ENCODE measurements around the gene TBCE.
A peak's percentile ranks its signal among the peaks of the same experiment; 100 is the strongest.

Gene TBCE, protein sequence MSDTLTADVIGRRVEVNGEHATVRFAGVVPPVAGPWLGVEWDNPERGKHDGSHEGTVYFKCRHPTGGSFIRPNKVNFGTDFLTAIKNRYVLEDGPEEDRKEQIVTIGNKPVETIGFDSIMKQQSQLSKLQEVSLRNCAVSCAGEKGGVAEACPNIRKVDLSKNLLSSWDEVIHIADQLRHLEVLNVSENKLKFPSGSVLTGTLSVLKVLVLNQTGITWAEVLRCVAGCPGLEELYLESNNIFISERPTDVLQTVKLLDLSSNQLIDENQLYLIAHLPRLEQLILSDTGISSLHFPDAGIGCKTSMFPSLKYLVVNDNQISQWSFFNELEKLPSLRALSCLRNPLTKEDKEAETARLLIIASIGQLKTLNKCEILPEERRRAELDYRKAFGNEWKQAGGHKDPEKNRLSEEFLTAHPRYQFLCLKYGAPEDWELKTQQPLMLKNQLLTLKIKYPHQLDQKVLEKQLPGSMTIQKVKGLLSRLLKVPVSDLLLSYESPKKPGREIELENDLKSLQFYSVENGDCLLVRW
- total RNA-seq: 2.7 to 8.7 (median 3.0) reads per million in 4 experiments

DNA sequence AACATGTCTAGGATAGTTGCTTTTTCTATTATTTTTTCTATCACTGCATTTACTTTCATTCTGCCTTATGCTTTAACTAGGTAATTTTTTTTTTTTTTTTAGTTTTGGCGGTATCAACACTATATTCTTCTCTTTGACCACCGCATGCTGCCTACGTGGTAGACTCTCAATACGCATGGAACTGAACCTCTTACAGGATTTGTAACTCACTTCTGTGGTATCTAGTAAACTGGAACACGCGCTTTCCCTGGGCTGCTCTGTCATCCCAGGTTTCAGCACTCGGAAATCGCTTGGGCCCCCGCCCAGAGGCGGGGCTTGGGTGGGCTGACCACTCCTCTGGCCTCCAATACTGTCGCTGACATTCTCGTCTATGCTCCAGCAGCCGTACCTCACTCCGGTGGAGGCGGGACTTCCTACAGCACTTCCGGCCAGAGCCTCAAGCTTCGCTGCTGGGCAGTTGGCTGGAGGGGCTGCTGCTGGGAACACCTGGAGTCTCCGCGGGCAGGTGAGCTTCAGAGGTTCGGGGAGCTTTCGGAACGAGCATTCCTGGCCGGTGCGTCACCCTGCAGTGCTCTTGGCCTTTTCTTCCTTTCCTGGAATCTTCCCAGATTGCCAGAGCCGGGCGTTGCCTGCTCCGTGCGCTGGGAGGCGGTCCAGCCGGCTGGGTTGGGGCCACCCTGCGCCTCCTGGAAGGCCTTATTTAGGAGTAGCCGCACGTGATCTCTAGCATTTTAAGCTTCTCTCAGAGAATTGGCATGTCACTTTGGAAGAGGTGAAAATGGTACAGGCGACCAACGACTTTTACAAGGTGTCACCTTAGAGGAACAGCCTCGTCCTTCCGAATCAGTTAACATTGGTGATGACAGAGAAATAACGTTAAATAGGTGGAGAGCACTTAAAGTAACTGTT is at the start of gene TBCE:
Gene TBCE (plus strand): TSS at position 428 of the 909 bp plus-strand sequence. CDS start 12,623 bp downstream, outside the sequence.
- DNase-seq: peak; percentile 68

DNA sequence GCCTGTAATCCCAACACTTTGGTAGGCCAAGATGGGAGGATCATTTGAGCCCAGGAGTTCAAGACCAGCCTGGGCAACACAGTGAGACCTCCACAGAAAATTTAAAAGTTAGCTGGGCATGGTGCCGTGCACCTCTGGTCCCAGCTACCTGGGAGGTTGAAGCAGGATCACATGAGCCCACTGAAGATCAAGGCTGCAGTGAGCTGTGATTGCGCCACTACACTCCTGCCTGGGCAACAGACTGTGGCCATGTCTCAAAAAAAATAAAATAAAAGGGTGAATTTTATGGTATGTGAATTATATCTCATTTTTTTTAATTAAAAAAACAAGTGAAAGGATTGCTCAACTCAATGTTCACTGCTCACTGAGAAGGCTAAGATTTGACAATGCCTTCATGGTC is 48.0 kb upstream of the TBCE start:
- no peak for DNase-seq

DNA sequence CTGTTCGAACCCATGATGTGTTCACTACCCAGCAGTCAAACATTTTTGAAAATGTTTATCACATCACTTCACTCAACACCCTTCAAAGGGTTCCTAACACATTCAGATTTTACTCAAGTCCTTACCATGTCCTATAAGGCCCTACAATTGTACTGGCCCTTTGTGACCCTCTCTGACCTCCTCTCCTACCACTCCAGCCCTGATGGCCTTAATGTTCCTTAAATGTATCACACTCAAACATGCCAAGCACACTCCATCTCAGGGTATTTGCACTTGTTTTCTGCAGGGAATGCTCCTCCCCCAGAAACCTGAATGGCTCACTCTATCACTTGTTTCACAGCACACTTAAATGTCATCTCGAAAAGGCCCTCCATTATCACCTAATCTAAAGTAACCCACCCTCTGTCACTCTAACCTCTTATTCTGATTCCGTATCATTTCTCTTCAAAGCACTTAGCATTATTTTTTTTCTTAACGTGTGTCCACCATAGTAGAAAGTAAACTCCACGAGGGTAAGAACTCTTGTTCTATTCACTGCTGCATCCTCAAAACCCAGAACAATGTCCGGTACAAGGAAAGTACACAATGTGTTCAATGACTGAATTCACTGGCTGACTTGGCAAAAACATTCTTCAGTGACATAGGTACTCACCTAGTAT is 46.6 kb upstream of the TBCE start:
- no peak for DNase-seq

DNA sequence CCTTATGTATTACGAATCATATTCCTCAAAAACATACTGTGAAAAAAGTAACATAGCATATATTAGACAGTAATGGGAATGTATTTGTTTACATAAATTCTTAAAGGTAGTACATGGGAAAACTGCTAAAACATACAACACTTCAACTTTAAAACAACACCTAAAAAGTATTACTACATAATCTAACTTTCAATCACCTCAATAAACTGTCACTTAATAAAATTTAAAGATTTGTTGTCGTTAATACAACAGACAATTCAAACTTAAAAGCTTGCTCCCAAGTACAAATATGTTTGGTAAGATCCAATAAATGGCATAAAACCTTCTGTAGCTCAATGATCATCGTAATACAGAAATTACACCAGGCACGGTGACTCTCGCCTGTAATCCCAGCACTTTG is 42.9 kb upstream of the TBCE start:
- DNase-seq: no peak

DNA sequence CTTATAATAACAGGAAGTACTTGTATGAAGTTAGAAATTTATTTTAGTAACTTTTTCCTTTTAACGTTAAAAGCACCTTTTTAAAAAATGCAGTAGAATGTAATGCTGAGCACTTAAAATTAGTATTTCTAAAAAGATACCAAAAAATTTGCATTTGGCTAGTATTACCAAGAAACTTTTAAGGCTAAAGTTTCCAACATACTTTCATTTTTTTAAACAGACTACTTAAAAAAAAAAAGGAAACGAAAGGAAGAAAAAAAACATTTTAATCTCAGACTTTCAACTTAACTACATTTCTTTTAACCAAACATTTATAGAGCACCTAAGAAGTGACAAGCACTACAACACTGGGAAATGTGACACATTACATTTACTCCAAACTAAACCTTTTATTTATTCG is 42.1 kb upstream of the TBCE start:
- no peak for DNase-seq

DNA sequence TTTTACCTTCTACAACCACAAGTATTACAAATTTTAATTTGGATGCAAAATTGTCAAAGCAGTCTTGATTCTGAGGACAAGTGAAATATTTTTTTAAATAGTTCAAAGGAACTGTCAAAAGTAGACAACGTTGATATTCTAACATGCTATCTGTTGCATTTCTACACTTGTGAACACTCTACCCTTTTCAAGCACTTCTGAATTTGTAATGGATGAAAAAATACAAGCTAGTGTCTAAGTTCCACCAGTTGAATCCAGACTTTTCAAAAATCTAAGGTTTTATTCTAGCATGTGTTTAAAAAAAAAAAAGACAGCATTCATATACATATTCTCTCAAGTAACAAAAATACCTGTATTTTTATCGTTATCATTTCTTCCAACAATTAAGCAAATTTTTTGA is 41.4 kb upstream of the TBCE start:
- DNase-seq: no peak

DNA sequence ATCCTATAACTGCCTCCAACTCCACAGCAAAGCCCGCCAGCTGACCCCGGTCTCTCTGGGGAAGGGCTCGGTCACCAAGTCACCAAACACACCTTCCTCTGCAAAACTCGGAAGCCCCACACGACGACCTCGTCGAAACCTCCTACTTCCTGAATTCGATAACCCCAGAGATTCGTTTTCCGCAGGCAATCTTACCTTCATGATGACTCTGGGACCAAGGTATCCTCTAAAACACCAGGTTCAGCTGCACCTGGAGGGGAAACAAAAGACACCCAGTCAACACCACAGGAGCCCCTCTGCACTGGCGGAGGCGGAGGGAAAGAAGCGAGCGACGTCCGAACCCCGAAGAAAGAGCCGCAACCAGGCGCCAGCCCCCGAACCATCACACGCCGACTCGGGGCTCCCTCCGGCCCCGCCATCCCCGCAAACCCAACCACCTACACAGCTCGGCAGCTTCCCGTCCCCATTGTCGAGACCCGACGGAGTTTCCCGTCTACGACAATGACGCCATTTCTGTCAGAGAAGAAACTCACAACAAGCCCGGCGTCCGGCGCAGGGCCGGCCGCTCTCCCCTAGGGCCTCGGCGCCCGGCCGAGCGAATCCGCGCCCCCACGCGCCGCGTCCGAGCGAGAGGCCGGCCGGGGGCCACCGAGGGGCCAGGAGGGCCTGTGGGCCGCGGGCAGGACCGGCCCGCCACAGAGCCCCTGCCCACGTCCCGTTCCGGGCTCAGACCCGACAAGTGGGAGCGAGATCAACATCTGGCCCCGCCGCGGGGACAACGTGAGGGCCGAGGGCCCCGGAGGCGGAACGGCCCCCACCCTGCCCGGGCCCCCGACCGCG is 40.3 kb upstream of the TBCE start:
- peak; percentile 60 for DNase-seq

DNA sequence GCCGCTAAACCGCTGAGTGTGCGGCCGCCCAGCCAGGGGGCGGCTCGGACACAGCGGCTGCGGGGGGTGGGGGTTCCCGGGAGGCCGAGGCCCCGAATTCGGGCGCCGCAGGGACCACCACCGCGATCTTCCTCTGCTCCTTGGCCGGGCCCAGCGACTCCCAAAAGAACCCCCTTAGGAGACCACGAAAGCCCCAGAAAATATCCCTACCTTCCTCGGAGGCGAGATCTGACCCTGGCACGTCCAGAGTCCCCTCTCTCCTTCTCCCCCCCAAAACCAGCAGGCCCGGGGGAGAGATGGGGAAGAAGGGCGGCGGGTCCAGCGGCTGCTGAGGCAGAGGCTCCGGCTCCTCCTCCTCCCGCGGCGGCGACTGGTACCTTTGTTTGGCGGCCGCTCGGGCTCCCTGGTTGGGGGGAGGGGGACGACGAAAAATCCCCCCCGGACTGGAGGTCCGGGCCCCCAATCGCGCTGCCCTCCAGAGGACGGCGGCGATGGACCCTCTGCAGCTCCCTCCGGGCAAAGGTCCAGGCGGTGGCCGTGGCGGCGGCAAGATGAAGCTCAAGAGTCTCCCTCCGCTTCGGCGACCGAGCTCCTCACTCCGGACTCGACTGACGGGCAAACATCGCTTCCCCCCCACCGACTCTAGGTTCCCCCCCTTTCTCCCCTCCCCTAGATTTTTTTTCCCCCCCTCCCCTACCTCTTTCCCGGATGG is 39.5 kb upstream of the TBCE start, which contains the start of gene ARID4B:
Gene ARID4B (minus strand): TSS at position 621 of the 712 bp plus-strand sequence. CDS start 1,260 bp downstream, outside the sequence.
- DNase-seq: peak; percentile 62

DNA sequence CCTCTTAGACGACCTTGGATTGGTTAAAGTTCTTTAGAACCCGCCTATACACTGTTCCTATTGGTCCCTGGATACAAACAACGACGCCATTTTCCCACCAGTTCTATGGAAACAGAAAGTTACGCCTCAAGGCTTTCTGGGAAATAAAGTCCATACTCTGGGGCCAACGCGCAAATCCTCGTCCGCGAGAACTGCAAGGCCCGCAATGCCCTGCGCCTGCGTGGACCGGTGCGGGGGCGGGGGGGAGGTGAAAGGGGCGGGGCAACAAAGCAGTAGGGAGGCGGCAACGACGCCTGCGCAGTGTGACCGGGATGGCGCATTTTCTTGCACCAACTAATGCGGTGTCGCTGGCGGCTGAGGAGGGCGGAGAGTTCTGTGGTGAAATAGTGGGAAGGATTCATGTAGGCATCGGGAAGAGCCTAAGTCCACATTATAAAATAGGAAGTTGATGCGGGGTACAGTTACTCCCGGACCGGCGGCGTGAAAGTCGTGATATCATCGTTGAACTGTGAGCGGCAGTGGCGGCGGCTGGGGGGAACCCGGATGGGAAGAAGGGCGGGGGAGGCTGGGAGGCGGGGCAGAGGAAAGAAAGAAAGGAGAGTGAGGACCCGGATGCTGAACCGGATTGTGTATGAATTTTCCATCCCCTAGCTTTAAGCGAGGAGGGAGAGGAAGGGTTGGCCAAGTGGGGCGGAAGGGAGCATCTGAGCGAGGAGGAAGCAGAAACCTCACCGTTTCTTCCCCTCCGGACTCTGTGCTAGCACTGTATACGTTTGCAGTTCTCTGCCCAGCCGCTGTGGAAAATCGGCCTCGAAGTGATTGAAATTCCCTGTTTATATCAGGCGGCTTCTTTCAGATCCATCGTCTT is 38.7 kb upstream of the TBCE start, which contains the start of gene GGPS1:
Gene GGPS1 (plus strand): TSS at position 300 of the 868 bp plus-strand sequence. CDS start 6,695 bp downstream, outside the sequence.
- peak; percentile 99 for DNase-seq

DNA sequence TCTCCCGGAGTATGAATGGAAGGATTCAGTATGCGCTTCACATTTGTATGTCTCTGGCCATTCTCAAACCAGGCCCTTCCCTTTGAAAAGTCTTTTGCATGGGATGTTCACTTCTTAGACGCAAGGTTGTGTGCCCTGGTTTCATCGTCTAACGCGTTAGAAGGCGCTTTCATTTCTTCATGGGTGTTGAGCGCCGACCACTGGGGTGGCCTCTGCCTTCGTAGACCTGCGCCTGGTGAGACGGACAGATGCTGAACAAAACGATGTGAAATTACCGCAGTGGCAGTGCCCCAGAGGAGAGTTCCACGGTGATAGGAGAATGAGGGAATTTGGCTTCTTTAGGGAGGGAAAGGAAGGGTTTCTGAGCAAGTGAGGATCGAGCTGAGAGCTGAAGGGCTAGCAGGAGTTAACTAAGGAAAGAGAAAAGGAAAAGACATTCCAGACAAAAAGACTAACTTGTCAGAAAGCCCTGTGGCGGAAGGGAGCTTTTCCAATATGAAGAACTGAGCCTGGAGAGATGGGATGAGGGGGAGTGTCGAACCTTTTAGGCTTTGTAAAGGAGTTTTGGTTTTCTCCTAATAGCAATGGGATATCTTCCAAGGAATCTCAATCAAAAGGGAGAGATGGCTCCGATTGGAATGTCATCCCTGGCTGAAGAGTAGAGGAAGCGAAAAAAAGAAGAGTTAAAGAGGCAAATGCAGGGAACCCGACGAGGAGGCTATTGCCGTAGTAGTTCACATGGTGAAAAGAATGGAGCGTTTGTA is 37.9 kb upstream of the TBCE start:
- no peak for DNase-seq

DNA sequence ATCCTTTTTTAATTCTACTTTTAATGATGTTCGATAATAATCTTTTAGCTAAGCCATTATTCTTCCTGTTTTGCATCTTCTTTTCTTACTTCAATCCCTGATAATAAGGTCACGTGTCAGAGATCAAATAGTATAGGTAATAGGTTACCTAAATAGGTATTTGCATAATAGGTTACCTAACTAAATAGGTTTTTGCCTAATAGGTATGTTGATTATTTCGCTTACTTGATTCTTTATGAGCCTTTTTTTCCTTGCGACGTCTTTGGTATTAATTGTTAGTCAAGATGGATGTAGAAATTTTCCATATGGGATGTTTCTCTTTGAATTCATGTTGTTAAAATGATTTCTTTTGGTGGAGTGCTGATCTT is 36.3 kb upstream of the TBCE start:
- no peak for DNase-seq

DNA sequence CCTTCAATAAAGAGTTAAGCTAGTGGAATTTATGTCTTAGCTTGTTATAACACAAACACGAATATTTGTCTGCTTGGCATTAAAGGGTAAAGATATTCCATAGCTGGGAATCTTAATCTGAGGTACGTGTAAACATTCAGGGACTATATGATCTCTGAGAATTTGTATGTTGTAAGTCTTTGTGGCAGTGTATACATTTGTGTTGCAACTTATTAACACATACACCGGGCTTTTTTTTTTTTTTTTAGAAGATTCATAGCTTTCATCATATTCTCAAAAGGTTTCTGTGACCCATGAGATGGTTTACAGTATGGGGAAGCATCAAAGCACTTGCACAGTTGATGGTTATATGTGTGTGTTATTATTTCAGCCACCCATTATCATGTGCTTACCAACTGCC is 35.8 kb upstream of the TBCE start:
- no peak for DNase-seq

DNA sequence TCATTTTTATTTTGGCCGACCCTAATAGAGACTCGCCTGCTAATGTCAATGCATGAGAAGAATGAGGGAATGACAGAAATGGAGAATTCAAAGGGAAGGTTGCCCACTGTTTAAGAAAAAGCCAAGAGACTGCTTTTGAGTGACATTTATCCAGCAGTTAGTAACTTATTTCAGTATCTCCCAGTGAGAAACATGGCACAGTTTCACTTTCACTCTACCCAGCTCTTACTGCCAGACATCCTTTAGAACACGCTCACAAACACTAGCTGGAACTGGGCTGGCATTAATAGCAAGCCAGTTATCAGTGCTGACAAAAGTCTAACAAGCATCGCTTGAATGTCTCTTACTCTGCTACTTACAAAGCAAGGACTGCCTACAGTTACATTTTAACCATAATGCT is 30.3 kb upstream of the TBCE start:
- DNase-seq: no peak

DNA sequence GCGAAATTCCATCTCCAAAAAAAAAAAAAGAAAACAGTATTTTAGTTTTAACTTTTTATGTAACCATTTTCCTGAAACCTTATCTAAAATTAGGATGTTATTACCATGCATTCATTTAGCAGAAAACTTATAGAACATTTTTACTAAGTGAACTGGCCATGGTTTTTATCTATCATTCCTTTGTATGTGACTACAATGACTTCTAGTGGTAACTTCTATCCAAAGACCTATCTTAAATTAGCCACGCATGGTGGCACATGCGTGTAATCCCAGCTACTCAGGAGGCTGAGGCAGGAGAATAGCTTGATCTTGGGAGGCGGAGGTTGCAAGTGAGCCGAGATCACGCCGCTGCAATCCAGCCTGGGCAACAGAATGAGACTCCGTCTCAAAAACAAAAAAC is 27.5 kb upstream of the TBCE start:
- DNase-seq: no peak

DNA sequence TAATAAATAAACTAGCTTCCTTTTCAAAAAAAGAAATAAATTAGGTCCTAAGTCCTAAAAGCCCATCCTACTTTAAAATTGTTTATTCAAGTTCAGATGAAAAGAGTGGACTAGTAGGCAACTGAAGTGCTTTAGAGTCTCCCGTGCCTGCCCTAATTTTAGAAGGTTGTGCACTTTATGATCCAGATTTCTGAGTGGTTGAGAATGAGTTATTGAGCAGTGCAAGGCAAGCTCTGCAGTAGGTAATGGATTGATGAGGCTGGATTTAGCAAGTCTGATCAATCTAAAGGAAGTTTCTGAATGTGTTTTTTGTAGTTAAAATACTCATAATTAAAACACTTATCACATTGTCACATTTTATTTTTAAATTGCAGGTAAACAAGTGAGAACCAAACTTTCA is 25.9 kb upstream of the TBCE start:
- no peak for DNase-seq

DNA sequence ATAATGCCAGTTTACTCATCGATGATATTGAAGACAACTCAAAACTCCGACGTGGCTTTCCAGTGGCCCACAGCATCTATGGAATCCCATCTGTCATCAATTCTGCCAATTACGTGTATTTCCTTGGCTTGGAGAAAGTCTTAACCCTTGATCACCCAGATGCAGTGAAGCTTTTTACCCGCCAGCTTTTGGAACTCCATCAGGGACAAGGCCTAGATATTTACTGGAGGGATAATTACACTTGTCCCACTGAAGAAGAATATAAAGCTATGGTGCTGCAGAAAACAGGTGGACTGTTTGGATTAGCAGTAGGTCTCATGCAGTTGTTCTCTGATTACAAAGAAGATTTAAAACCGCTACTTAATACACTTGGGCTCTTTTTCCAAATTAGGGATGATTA is 25.2 kb upstream of the TBCE start:
- no peak for DNase-seq

DNA sequence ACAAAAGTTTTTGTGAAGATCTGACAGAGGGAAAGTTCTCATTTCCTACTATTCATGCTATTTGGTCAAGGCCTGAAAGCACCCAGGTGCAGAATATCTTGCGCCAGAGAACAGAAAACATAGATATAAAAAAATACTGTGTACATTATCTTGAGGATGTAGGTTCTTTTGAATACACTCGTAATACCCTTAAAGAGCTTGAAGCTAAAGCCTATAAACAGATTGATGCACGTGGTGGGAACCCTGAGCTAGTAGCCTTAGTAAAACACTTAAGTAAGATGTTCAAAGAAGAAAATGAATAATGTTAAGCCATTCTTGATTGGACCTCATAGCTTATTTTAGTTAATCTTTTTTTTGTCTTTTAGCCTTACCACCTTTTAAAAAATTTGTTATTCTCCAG is 24.8 kb upstream of the TBCE start:
- no peak for DNase-seq

DNA sequence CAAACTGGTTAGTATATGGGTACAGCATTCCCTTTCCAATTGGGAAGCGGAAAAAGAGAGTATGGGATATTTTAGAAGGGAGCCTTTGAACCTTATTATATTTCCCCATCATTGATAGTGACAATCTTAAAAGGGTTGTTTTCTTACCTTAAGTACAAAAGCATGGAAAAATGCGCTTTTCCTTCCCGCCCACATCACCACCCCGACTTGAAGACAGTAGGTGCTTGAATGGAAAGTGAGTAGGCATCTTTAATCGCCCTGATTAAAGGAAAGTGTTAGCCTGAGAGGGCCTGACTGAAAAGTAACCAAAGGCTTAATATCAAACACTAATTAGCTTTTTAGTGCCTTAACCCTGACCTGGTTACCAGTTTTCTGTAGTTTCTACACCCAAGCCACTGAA is 23.5 kb upstream of the TBCE start:
- DNase-seq: no peak

DNA sequence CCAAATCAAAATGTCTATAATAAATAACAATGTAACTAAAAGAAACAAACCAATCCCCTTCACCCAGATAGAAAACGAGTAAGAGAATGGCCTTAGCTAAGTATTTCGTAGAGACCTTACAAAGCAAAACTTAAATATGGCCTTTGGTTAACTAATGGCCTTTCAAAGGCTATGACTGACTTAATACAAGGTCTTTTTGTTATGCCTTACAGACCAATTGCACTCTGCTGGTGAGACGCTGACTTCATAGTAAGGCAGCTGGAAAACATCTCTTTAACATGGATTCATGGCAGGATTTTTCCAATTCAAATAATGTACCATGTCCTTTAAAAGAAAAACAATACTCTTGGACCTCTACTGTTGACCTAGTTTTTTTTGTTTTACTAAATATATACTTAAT is 15.8 kb upstream of the TBCE start:
- no peak for DNase-seq

Measured in effector CD8-positive, alpha-beta T cell (primary cell).